ENCODE results near the gene P2RY14. TPM values are rescaled to one million over a fixed set of nuclear protein-coding genes. Genes with fewer than 3 reads are reported as not detected.

Gene P2RY14
- total RNA-seq, 1 experiment from 2014 or later = not detected

DNA sequence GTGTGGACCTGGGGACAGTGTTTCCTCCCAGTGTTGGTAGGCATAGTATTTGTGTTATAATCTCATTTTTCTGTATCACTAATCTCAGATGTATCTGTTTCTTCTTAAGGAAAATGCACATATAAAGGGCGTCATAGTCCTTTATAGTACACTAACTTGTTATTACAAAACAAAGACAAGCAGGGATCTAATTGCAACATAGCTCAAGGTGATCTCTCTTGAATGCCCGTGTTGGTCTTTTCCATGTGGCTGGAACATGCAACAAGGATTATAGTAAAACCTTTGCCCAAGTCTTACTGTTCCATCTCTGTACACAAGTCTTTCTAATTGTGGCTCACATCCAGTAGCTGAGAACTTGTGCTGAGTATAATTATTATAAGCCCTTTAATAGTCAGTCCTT is 41.8 kb upstream of the P2RY14 start:
- Mint-ChIP-seq H3K4me3 (no peak overlapping the region), H3K36me3 (no peaks in the 10 kb centered on the region), H3K9me3 (no peaks in the 10 kb centered on the region; the same call in 1 of the 2 replicates), H3K4me1 (peaks cover 29% of the 10 kb centered on the region), H3K27me3 (ENCODE audit: low read depth) (no peaks in the 10 kb centered on the region), H3K27ac (no peak overlapping the region)
- ATAC-seq (no peak), DNase-seq (ENCODE audit: low spot score) (no peak)
- TF ChIP-seq, protein P1, sequence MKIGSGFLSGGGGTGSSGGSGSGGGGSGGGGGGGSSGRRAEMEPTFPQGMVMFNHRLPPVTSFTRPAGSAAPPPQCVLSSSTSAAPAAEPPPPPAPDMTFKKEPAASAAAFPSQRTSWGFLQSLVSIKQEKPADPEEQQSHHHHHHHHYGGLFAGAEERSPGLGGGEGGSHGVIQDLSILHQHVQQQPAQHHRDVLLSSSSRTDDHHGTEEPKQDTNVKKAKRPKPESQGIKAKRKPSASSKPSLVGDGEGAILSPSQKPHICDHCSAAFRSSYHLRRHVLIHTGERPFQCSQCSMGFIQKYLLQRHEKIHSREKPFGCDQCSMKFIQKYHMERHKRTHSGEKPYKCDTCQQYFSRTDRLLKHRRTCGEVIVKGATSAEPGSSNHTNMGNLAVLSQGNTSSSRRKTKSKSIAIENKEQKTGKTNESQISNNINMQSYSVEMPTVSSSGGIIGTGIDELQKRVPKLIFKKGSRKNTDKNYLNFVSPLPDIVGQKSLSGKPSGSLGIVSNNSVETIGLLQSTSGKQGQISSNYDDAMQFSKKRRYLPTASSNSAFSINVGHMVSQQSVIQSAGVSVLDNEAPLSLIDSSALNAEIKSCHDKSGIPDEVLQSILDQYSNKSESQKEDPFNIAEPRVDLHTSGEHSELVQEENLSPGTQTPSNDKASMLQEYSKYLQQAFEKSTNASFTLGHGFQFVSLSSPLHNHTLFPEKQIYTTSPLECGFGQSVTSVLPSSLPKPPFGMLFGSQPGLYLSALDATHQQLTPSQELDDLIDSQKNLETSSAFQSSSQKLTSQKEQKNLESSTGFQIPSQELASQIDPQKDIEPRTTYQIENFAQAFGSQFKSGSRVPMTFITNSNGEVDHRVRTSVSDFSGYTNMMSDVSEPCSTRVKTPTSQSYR (CRISPR knock-in tag; IDR thresholded peaks at IDR 0.05) = no peak
- no peak for TF ChIP-seq SMAD4 (CRISPR knock-in tag; IDR thresholded peaks at IDR 0.05)
- TF ChIP-seq NFATC4 (CRISPR knock-in tag; IDR thresholded peaks at IDR 0.05) = no peak
- no peak for TF ChIP-seq SP1 (CRISPR knock-in tag; conservative IDR thresholded peaks at IDR 0.05)
- TF ChIP-seq FOXP1 (CRISPR knock-in tag; IDR thresholded peaks at IDR 0.05; ENCODE audit: borderline replicate concordance) = no peak
- ChIA-PET POLR2A (no interaction called here), CTCF (no interaction called here)

DNA sequence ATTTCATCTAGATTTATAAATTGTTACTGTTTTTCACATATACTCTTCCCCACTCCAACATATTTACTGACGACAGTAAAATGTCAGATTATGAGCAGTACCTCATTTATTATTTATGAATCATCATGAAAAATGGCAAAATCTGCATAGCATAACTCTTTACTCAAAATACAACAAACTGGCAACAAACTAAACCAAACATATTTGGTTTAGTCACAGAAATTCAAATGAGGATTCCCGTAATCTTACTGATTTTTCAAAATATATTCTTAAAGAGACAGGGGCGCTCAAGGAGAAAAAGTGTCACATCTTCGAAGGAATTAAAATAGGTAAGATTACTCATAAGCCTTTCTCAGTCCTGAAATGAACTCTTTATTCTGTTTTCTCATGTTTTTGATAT is 41.3 kb upstream of the P2RY14 start:
- ATAC-seq = no peak
- H3K27ac Mint-ChIP-seq = no peak overlapping the region
- no peaks in the 10 kb centered on the region; the same call in 1 of the 2 replicates for H3K9me3 Mint-ChIP-seq
- TF ChIP-seq GABPB1 (CRISPR knock-in tag; IDR thresholded peaks at IDR 0.05) (no peak), SOX15 (CRISPR knock-in tag; IDR thresholded peaks at IDR 0.05) (no peak), SMAD4 (CRISPR knock-in tag; IDR thresholded peaks at IDR 0.05) (no peak), SP1 (CRISPR knock-in tag; conservative IDR thresholded peaks at IDR 0.05) (no peak), NFYB (CRISPR knock-in tag; conservative IDR thresholded peaks at IDR 0.05; ENCODE audit: low read depth) (no peak), GRHL2 (CRISPR knock-in tag; IDR thresholded peaks at IDR 0.05; ENCODE audit: insufficient replicate concordance, severe bottlenecking) (no peak)
- TF ChIP-seq, protein P2, sequence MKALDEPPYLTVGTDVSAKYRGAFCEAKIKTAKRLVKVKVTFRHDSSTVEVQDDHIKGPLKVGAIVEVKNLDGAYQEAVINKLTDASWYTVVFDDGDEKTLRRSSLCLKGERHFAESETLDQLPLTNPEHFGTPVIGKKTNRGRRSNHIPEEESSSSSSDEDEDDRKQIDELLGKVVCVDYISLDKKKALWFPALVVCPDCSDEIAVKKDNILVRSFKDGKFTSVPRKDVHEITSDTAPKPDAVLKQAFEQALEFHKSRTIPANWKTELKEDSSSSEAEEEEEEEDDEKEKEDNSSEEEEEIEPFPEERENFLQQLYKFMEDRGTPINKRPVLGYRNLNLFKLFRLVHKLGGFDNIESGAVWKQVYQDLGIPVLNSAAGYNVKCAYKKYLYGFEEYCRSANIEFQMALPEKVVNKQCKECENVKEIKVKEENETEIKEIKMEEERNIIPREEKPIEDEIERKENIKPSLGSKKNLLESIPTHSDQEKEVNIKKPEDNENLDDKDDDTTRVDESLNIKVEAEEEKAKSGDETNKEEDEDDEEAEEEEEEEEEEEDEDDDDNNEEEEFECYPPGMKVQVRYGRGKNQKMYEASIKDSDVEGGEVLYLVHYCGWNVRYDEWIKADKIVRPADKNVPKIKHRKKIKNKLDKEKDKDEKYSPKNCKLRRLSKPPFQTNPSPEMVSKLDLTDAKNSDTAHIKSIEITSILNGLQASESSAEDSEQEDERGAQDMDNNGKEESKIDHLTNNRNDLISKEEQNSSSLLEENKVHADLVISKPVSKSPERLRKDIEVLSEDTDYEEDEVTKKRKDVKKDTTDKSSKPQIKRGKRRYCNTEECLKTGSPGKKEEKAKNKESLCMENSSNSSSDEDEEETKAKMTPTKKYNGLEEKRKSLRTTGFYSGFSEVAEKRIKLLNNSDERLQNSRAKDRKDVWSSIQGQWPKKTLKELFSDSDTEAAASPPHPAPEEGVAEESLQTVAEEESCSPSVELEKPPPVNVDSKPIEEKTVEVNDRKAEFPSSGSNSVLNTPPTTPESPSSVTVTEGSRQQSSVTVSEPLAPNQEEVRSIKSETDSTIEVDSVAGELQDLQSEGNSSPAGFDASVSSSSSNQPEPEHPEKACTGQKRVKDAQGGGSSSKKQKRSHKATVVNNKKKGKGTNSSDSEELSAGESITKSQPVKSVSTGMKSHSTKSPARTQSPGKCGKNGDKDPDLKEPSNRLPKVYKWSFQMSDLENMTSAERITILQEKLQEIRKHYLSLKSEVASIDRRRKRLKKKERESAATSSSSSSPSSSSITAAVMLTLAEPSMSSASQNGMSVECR (CRISPR knock-in tag; IDR thresholded peaks at IDR 0.05; ENCODE audit: borderline replicate concordance) = no peak
- TF ChIP-seq, protein P3, sequence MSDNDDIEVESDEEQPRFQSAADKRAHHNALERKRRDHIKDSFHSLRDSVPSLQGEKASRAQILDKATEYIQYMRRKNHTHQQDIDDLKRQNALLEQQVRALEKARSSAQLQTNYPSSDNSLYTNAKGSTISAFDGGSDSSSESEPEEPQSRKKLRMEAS (CRISPR knock-in tag; IDR thresholded peaks at IDR 0.05) = no peak
- TF ChIP-seq, protein P4, sequence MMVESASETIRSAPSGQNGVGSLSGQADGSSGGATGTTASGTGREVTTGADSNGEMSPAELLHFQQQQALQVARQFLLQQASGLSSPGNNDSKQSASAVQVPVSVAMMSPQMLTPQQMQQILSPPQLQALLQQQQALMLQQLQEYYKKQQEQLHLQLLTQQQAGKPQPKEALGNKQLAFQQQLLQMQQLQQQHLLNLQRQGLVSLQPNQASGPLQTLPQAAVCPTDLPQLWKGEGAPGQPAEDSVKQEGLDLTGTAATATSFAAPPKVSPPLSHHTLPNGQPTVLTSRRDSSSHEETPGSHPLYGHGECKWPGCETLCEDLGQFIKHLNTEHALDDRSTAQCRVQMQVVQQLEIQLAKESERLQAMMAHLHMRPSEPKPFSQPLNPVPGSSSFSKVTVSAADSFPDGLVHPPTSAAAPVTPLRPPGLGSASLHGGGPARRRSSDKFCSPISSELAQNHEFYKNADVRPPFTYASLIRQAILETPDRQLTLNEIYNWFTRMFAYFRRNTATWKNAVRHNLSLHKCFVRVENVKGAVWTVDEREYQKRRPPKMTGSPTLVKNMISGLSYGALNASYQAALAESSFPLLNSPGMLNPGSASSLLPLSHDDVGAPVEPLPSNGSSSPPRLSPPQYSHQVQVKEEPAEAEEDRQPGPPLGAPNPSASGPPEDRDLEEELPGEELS (CRISPR knock-in tag; IDR thresholded peaks at IDR 0.05) = no peak
- TF ChIP-seq, protein P5, sequence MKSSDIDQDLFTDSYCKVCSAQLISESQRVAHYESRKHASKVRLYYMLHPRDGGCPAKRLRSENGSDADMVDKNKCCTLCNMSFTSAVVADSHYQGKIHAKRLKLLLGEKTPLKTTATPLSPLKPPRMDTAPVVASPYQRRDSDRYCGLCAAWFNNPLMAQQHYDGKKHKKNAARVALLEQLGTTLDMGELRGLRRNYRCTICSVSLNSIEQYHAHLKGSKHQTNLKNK (CRISPR knock-in tag; IDR thresholded peaks at IDR 0.05) = no peak
- DNase-seq (ENCODE audit: low spot score) = no peak
- H3K36me3 Mint-ChIP-seq = no peaks in the 10 kb centered on the region
- H3K4me3 Mint-ChIP-seq = no peak overlapping the region
- H3K4me1 Mint-ChIP-seq = peaks cover 34% of the 10 kb centered on the region
- CTCF ChIA-PET = interaction anchor here (1.2 kb wide), 1 partner anchor 8 kb away, joined by 5 read pairs; no protein-coding TSS in a partner anchor
- no peaks in the 10 kb centered on the region for H3K27me3 Mint-ChIP-seq (ENCODE audit: low read depth)
- POLR2A ChIA-PET = no interaction called here
